NCI-H82 treated with DMSO at 0.1 percent for 48 hours (cell line): ENCODE data around the gene RNF208.
"Not testable (repeated sequence)": the region's sequence is repeated elsewhere in the genome, so short reads cannot be mapped to it uniquely, and the experiment has no call there.

ENCODE experiments used
- DNase-seq: peaks from one replicate; lab custom pipeline; 2025; ENCODE audit not compliant: unreplicated experiment; lab: John Stamatoyannopoulos, UW

The RNF208 gene

GRCh38 chr9:137240318-137240840 is 18.3 kb upstream of the RNF208 start:
- no peak for DNase-seq

DNA sequence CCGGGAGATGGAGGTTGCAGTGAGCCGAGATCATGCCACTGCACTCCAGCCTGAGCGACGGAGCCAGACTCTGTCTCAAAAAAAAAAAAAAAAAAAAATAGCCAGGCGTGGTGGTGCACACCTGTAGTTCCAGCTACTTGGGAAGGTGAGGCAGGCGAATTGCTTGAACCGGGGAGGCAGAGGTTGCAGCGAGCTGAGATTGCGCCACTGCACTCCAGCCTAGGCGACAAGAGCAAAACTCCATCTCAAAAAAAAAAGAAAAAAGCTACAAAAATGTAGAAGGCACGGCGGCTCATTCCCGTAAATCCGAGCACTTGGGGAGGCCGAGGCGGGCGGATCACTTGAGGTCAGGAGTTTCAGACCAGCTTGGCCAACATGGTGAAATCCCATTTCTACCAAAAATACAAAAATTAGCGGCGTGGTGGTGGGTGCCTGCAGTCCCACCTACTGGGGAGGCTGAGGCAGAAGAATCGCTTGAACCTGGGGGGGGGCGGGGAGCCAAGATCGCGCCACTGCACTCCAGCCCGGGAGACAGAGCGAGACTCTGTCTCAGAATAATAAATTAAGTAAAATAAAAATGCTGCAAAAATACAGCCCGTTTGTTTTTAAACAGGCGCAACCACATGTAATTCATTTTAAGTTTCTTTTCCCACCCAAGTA is 17.6 kb upstream of the RNF208 start:
- not testable (repeated sequence) for DNase-seq

- DNase-seq = no peak
Observed at GRCh38 chr9:137237759-137238726, 16.0 kb upstream of the RNF208 start.

DNA sequence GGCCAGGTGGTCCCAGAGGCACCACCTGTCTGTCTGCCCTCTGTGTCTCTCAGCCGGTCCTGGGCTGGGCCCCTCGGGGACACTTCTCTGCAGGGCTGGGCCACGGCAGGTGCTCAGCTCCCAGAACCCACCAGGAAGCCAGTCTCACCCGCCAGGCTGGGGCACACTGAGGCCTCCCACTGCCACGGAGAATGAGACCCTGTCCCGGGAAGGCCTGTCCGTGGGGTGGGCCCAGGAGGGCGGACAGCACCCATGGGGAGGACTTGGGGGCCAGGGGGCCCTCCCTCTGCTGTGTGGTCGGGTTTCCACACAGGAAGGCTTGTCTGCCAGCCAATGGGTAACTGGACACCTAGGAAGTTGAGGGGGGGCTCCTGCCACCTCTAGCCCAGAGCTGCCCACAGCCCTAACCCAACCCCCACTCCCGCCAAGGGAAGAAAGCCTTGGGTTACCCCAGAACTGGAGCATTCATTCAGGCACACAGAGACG is 14.9 kb upstream of the RNF208 start:
- no peak for DNase-seq

DNA sequence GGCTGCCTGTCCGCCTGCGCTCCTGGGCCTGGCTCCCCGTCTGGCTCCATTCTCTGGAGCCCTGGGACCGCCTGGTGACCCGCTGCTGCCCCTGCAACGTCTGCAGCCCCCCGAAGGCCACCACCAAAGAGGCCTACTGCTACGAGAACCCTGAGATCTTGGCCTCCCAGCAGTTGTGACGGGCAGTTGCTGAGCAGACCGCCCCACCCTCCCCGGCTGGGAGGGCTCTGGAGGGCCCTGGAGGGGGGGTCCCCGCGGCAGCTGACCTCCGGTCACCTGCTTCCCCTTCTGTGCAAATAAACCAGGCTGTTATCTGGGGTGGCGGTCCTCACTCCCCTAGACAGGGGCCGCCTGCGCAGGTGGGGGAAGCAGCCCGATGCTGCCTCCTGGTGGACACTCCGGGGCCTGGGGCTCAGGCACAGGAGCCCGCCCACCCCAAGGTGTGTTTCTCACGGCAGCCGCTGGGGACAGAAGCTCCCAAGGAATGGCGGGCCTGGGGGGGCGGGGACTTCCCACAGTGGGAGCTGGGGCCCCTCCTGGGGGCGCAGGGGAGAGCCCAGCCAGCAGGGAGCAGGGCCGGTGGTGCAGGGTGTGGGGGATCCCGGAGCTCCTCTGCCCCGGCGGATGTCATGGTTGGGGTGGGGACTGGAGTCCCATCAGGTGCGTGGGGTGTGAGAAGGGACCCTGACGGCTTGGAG is 14.3 kb upstream of the RNF208 start:
- peak; percentile 69 for DNase-seq

- no peak for DNase-seq
Observed at GRCh38 chr9:137235424-137236237, 13.6 kb upstream of the RNF208 start.

DNA sequence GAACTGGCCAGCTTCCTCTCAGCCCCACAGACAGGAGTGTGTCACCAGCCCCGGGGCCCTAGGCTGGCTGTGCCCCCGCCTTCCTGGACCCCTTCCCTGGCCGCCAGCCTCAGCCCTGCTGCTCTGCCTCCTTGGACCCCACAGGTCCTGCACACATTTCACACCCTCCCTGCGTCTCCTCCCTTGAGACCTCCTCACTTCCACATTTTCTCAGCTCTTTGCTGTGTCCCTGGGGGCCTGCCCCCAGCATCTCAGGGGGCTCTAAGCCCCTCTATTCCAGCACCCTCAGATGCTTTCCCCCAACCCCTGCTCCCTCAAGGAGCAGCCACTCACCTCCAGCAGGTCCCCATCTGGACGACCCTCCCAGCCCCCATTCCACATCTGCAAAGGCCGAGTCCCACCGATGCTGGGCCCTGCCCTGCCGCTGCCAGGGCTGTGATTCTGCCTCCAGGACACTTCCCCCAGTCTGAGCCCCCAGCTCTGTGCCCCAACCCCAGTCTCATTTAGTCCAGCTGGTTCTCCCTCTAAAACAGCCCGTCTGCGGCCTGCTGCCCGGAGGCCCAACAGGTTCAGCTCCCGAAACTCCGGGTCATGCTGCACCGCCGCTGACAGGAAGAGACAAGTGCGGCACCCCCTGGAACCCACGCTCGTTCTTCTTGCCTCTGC is 12.9 kb upstream of the RNF208 start:
- no peak for DNase-seq

- no peak for DNase-seq
Observed at GRCh38 chr9:137234055-137234697, 12.1 kb upstream of the RNF208 start.

- no peak for DNase-seq
Observed at GRCh38 chr9:137233143-137233980, 11.3 kb upstream of the RNF208 start.

GRCh38 chr9:137232510-137232909 is 10.5 kb upstream of the RNF208 start:
- no peak for DNase-seq

DNA sequence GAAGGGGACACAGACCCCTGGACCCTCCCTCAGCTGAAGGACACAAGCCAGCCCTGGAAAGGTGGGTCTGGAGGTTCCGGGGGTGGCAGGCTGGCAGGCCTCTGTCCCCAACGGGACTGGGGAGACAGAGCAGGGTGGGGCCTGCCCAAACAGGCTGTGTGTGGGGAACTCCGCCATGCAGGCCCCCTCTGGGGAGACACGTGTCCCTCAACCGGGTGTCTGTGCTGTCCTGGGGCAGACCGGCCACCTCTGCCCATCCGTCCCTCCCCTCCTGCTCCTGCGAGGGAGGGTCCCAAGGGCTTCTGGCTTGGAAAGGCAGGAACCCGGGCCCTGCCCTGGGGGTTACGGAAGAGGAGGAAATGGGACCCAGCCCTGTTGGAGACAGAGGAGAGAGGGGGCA is 10.1 kb upstream of the RNF208 start:
- no peak for DNase-seq

GRCh38 chr9:137231372-137232039 is 9.5 kb upstream of the RNF208 start:
- no peak for DNase-seq

DNA sequence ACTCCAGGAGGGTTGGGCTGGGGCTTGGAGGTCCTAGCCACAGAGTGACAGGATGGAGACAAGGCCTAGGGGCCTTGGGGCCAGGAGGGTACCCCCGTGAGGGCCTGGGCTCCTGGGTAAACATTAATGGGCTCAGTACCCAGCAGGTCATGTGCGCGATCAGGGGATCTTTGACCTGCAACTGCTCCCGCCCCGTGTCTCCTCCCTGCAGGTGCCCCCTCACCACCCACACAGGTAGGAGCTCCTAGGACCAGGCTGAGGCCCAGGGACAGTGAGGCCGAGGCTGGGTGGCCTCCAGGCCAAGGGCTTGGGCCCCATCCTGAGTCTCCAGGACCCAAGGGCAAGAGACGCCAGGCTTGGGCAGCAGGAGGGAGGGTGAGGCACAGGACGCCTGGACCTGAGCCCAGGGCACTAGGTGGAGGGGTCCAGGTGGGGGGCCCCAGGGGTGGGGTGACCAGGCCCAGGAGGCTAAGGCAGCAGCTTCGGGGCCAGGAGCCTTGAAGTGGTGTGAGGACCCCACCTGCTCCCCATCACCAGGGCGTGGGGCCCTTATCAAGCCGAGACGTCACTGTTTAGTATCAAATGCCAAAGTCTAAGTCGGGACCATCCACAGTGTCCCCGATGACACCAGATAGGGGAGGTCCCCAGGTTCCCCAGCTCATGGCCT is 8.8 kb upstream of the RNF208 start, which contains the start of gene SLC34A3:
TSS of gene SLC34A3 (plus strand) at position 197 of the 667 bp plus-strand sequence. CDS start 802 bp downstream, outside the sequence.
- no peak for DNase-seq

DNA sequence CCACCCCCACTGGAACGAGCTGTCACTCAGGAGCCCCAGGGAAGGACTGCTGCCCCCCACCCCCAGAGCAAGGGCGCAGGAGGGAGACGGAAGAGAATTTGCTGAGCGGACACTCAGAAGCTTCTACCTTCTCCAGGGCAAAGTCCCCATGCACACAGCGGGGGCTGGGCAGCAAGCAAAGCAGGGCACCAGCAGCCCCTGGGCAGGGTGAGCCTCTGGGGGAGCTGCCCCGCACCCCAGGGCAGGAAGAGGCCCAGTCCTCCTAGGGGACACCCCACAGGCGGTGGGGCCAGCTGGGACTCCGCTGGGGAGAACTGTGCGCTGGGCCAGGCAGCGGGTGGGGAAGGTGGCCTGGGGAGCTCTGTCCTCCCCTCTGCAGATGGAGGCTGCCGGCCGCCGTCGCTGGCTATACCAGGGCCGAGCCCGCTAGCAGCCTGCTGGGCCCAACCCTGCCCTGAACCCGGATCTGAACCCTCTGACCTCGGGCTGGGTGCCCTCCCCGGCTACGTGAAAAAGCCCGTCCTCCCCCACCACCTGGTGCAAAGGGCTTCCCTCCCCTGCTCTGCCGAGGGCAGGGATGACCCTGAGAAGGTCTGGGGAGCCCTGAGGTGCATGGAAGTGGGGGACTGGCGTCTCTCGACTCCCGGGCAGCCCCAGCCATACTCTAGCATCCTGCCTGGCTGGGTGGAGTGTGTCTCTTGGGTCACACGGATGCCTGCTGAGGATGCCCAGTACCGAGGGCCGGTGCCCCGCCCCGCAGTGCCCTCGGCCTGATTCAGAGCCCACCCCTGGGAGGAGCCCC is 8.1 kb upstream of the RNF208 start:
- DNase-seq = no peak

DNA sequence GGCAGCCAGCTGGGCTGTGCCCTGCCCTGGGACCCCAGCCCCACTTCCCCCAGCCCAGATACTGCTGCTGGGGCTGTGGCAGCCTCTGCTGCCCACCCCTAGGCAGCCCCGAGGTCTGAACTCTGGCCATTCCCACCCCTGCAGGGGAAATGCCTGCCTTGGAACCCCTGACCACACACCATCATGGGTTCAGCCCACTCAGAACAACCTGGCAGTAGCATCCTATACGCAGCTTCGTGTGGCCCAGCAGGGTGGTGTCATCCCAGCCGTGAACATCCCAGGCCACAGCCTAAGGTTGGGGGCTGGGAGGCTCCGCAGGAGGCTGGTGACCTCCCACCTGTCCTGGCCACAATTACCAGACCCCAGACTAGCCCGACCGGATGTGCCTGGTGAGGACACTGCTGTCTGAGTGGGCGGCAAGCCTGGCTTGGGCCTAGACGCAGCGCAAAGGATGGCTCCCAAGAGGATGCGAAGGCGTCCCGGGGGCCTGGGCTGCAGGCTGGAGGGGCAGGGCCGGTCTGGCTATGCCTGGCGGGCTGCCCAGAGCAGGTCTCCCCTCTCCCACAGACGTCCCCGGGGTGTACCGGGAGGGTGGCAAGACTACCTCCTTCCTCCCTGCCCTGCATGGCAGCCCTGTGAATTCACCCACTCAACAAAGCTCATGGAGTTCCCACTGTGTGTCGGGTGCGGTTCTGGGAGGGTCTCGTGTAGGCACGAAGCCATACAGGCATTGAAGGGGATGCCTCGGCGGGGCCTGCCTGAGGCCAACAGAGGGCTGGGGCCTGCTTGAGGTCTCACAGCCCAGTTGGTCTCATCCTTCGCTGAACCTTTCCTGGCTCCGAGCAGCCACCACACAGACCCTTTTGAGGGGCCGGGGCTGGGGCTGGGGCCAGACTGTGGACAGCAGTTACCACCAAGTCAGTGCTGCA is 7.2 kb upstream of the RNF208 start:
- no peak for DNase-seq
